NCI-H460 (cell line): ENCODE measurements around the gene WFDC2. TPM values are rescaled to one million over a fixed set of nuclear protein-coding genes. Genes with fewer than 3 reads are reported as not detected.

Source experiments
- small RNA-seq, 2 experiments: library from RNA; depleted of rRNA; stranded (forward); fragments of <200 nt; gene quantifications; one replicate each; pipeline ENCODE3, GENCODE V24; 2014
- total RNA-seq: library from RNA; depleted of rRNA; stranded (reverse); fragments of >200 nt; shearing (Covaris generic); gene quantifications from 2 replicates; pipeline ENCODE4 v1.2.3, GENCODE V29; 2014; rRNA removed

WFDC2 gene
- total RNA-seq, 1 experiment from 2014 or later, result not detected

Small RNA genes within 50 kb of the gene (small RNA-seq; reads per million reads assigned to genes)
- 0 to 0.06 reads per million in 2 experiments for gene MIR6812

Other genes with a start within 250 kb of the WFDC2 start
- gene SEMG2, start 248.4 kb upstream of the WFDC2 start, total RNA-seq, result not detected in 2 replicates
- 38.4 and 43.0 TPM in 2 replicates for gene SLPI, start 215.2 kb upstream of the WFDC2 start, total RNA-seq
- not detected in 2 replicates for gene RBPJL, start 162.9 kb upstream of the WFDC2 start, total RNA-seq
- gene MATN4, start 161.5 kb upstream of the WFDC2 start, total RNA-seq, result not detected in 2 replicates
- gene SDC4, start 121.3 kb upstream of the WFDC2 start, total RNA-seq, result 12.7 and 14.7 TPM in 2 replicates
- 36.4 and 38.0 TPM in 2 replicates for gene SYS1, start 106.6 kb upstream of the WFDC2 start, total RNA-seq
- gene TP53TG5, start 91.4 kb upstream of the WFDC2 start, total RNA-seq, result not detected in 2 replicates
- 16.6 and 17.4 TPM in 2 replicates for gene DBNDD2, start 61.5 kb upstream of the WFDC2 start, total RNA-seq
- 145 and 150 TPM in 2 replicates for gene PIGT, start 53.6 kb upstream of the WFDC2 start, total RNA-seq
- gene SPINT3, start 45.9 kb downstream of the WFDC2 start, total RNA-seq, result not detected in 2 replicates
- 0.22 TPM in 1 of 2 replicates, not detected in the other for gene WFDC6, start 69.7 kb downstream of the WFDC2 start, total RNA-seq
- gene EPPIN, start 77.6 kb downstream of the WFDC2 start, total RNA-seq, result not detected in 2 replicates
- not detected in 2 replicates for gene WFDC8, start 109.5 kb downstream of the WFDC2 start, total RNA-seq
- not detected in 2 replicates for gene WFDC10A, start 160.0 kb downstream of the WFDC2 start, total RNA-seq
- not detected in 2 replicates for gene WFDC9, start 161.5 kb downstream of the WFDC2 start, total RNA-seq
- not detected in 2 replicates for gene WFDC11, start 200.5 kb downstream of the WFDC2 start, total RNA-seq
- not detected in 2 replicates for gene WFDC13, start 232.3 kb downstream of the WFDC2 start, total RNA-seq
- gene WFDC10B, start 235.3 kb downstream of the WFDC2 start, total RNA-seq, result not detected in 2 replicates